H1 (cell line): ENCODE measurements around the gene NPC2.

ENCODE experiments used
- BRCA1 ChIP-seq: IDR thresholded peaks from 2 replicates; pipeline ENCODE4 v1.6.1; 2012; ENCODE audit warnings: low read depth, low read length, improper control_type of control experiment
- CTCF ChIP-seq, 3 experiments: IDR thresholded peaks; 1 replicate in 2 of 3; 2 replicates in 1 of 3; pipeline versions ENCODE4 v1.5.1 to v1.6.1; 2011; ENCODE audit warnings: low read length in 3 of 3, mild to moderate bottlenecking in 3 of 3, inconsistent platforms in 2 of 3, low read depth in 1 of 3, moderate library complexity in 1 of 3; ENCODE audit not compliant: insufficient read depth in 1 of 3; ENCODE audit errors: control extremely low read depth in 1 of 3
- RAD21 ChIP-seq, 2 experiments: IDR thresholded peaks in 1 of 2; conservative IDR thresholded peaks in 1 of 2; 2 replicates each; pipeline ENCODE4 v1.6.1; 2011; ENCODE audit warnings: low read depth in 2 of 2, low read length in 2 of 2, improper control_type of control experiment in 1 of 2, inconsistent platforms in 1 of 2, mild to moderate bottlenecking in 1 of 2, moderate library complexity in 1 of 2
- TCF12 ChIP-seq: IDR thresholded peaks from 2 replicates; pipeline ENCODE4 v1.6.1; 2011; ENCODE audit warnings: low read depth, mild to moderate bottlenecking, low read length

GRCh38 chr14:74441113-74441512 is 52.0 kb downstream of the NPC2 start:
- no peak for TF ChIP-seq BRCA1
- no peak for TF ChIP-seq RAD21 (IDR thresholded peaks at IDR 0.05 in 1 of 2, conservative IDR thresholded peaks at IDR 0.05 in 1 of 2; ENCODE audit: low read depth in 2 of 2, low read length in 2 of 2)
- no peak for TF ChIP-seq CTCF (IDR thresholded peaks at IDR 0.05; ENCODE audit: control extremely low read depth in 1 of 3, insufficient read depth in 1 of 3, low read depth in 1 of 3, low read length in 3 of 3)
- no peak for TF ChIP-seq TCF12
